Hematopoietic multipotent progenitor cell treated with erythropoietin and hydrocortisone succinate and interleukin-3 and kit ligand, for 15 days (in vitro differentiated cells): ENCODE measurements around the gene SMAD3.

Source experiments
- DNase-seq: peaks from one replicate; pipeline ENCODE4 v3.0.0-alpha.2; 2015; ENCODE audit warnings: low spot score

SMAD3 gene

GRCh38 chr15:67036775-67037555 lies 28.4 kb upstream of the SMAD3 start:
- no peak for DNase-seq

- no peak for DNase-seq
Measured at GRCh38 chr15:67037694-67038093, 27.7 kb upstream of the SMAD3 start.

GRCh38 chr15:67038736-67039135 lies 26.7 kb upstream of the SMAD3 start:
- DNase-seq = no peak

- no peak for DNase-seq
Measured at GRCh38 chr15:67039384-67040075, 25.9 kb upstream of the SMAD3 start.

- no peak for DNase-seq
Measured at GRCh38 chr15:67040277-67040676, 25.1 kb upstream of the SMAD3 start.

GRCh38 chr15:67042551-67043142 lies 22.8 kb upstream of the SMAD3 start:
- no peak for DNase-seq

- DNase-seq = no peak
Measured at GRCh38 chr15:67043939-67044771, 21.2 kb upstream of the SMAD3 start.

- DNase-seq = no peak
Measured at GRCh38 chr15:67047149-67047661, 18.2 kb upstream of the SMAD3 start.

- DNase-seq = no peak
Measured at GRCh38 chr15:67048281-67049279, 16.8 kb upstream of the SMAD3 start.

- DNase-seq = no peak
Measured at GRCh38 chr15:67049351-67050044, 15.9 kb upstream of the SMAD3 start.

- no peak for DNase-seq
Measured at GRCh38 chr15:67050062-67050461, 15.3 kb upstream of the SMAD3 start.

- DNase-seq = no peak
Measured at GRCh38 chr15:67050522-67051087, 14.8 kb upstream of the SMAD3 start.

- no peak for DNase-seq
Measured at GRCh38 chr15:67051088-67052045, 14.0 kb upstream of the SMAD3 start.

- no peak for DNase-seq
Measured at GRCh38 chr15:67054676-67055075, 10.7 kb upstream of the SMAD3 start.

- no peak for DNase-seq
Measured at GRCh38 chr15:67059127-67059553, 6.3 kb upstream of the SMAD3 start.

- no peak for DNase-seq
Measured at GRCh38 chr15:67061811-67062368, 3.5 kb upstream of the SMAD3 start.

GRCh38 chr15:67062369-67062985 lies 2.9 kb upstream of the SMAD3 start:
- DNase-seq = no peak
